GM04503 (cell line): ENCODE results near the gene GABRP.
"Not testable (repeated sequence)": the region's sequence is repeated elsewhere in the genome, so short reads cannot be mapped to it uniquely, and the experiment has no call there.

Experiments used
- DNase-seq: peaks from one replicate; pipeline ENCODE4 v3.0.0-alpha.2; 2012; ENCODE audit warnings: low read depth

Gene GABRP, protein sequence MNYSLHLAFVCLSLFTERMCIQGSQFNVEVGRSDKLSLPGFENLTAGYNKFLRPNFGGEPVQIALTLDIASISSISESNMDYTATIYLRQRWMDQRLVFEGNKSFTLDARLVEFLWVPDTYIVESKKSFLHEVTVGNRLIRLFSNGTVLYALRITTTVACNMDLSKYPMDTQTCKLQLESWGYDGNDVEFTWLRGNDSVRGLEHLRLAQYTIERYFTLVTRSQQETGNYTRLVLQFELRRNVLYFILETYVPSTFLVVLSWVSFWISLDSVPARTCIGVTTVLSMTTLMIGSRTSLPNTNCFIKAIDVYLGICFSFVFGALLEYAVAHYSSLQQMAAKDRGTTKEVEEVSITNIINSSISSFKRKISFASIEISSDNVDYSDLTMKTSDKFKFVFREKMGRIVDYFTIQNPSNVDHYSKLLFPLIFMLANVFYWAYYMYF

GRCh38 chr5:170783498-170784247 lies at the start of gene GABRP:
Gene GABRP (plus strand): TSS chr5:170783725. CDS start chr5:170788616, 4,891 bp downstream.
- no peak for DNase-seq

GRCh38 chr5:170736966-170737365 lies 46.6 kb upstream of the GABRP start:
- no peak for DNase-seq

DNA sequence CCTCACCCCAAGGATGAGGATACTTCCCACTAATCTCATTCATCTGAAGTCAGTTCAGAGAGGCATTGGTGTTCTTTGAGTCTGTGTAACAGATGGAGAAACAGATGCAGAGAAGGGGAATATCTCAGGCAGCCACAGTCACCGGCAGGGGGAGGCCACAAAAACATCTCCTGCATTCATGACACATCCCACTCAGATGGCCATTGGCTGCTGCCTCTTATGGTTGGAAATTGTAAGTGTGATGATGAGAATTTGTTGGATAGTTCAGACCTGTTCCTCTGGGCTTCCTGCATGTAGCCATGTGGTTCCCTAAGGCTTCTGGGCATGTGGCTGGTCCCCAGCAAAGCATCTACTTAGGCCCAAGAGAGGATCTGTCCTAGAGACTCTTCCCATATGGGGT lies 45.9 kb upstream of the GABRP start:
- DNase-seq = no peak

DNA sequence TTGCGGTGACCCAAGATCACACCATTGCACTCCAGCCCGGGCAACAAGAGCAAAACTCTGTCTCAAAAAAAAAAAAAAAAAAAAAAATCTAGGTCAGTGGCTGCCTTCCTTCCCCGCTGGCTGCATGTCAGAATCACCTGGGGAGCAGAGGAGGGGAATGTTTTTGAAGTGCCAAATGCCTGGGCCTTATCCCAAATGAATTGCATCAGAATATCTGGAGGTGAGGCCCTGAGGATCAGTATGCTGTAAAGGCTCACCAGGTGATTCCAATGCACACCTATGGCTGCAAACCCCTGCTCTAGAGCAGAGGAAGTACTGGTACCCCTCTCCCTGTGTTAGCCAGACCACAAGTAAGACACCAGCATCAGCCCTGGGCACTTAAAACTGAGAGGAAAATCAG lies 44.7 kb upstream of the GABRP start:
- DNase-seq = no peak

GRCh38 chr5:170739446-170739845 lies 44.1 kb upstream of the GABRP start:
- DNase-seq = no peak

DNA sequence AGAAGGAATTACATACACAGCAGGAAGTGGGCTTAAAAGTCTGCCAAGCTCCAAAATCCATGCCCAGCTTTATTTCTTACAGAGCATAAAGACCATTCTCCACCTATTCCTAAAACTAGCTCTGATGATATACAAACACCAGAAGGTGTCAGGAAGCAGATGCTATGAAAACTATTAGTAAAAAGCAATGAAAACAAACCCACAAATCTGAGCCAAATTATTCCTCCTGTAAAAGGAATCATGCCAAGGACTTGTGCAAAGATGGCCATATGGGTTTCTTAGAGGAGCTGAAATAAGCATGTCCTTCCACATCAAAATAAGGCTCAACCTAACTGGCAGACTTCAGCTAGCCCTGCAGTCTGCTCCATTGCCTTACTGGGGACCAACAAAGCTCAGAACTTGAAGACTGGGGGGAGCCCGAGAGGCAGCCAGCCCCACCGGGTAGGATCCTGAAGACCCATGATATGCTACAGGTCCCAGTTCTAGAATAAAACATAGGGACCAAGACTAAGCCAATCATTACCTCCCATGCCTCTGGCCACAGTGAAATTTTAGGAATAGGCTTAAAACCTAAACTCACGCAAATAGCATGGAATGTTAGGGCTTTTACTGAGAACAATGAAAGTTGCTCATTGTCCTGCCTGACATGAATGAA lies 42.8 kb upstream of the GABRP start:
- no peak for DNase-seq

DNA sequence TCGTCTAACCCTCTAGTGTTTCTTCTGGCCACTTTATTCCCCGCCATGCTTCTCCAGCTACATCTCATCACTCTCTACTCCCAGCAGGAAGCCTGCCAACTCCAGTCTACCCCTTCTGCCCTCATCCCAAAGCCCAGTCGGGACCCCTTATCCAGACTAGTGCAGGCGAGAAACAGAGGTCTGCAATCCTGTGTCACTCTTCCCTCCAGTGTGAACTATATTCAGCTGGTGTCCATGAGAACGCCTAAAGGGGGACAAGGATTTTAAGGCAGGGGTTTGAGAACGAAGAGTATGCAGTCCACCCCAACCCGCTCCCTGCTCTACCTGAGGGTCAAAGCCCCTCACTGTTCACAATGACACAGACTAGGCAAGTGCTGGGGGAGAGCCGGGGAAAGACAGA lies 41.7 kb upstream of the GABRP start:
- DNase-seq = no peak

GRCh38 chr5:170743876-170744212 lies 39.7 kb upstream of the GABRP start:
- DNase-seq = no peak

DNA sequence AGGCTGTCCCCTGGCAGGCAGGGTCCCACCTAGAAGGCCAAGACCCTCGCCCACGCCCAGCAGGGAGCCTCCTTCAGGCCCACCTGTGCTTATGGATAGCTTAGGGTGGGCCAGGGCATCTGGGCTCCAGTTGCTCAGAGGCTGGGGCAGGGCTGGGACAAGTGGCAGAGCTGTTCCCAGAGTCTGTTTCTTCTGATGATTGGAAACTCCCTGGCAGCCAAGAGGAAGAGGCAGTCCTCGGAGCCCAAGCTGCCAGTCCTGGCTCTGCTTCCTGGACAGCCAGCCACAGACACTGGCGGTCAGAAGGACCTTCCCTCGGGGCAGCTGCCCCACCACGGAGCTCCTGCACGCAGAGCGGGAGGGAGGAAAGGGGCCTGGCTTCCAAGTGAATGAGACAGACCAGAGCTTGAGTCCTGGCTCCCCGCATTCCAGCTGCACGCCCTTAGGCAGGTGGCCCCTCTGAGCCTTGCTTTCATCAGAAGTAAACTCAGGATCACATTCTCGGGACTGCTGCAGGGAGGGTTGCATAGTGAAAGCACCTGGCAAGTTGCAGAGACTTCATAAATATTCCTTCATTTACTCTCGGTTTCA lies 37.9 kb upstream of the GABRP start:
- no peak for DNase-seq

GRCh38 chr5:170746075-170746960 lies 37.2 kb upstream of the GABRP start:
- DNase-seq = no peak

- no peak for DNase-seq
Observed at GRCh38 chr5:170746961-170747340, 36.6 kb upstream of the GABRP start.

GRCh38 chr5:170747357-170747756 lies 36.2 kb upstream of the GABRP start:
- DNase-seq = no peak

DNA sequence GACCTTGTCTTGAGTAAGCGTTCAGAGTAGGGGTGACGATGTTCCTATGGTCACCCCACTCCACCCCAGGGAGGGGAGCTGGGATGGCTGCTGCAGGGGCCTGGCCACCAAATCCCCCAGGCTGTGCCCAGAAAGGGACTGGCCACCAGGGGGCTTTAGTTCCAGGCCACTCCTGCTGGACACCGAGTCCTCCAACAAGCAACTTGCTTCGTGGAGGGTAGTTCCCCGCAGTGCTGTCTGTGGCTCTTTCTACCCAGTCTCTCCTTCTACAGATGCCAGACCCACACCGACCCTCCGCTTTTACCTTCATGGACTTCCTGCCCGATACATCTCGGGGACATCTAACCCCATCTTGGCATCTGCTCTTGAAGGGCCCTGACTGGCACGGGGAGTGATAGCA lies 35.7 kb upstream of the GABRP start:
- no peak for DNase-seq

GRCh38 chr5:170748951-170749471 lies 34.5 kb upstream of the GABRP start:
- no peak for DNase-seq

DNA sequence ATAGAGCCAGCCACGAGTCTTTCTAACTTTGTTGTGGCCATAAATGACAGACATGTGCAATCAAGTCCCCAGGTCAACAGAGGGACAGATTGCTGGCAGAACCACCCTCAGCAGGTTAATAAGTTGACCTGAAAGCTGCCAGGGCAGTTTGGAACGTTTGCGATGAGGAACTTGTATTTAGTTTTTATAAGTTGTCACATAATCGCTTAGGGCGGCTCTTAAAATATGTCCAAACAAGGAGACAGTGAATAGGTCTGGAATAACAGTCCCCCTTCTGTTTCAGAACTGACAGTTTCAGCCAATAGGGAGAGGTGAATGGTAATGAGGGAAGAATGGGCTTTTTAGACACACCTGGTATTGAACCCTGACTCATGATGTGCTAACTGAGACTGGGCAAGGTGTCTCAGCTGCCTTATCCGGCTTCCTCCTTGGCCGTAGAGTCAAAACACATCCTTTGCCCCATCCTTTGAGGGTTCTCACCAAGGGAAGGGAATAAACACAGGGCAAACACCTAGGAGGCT lies 33.6 kb upstream of the GABRP start:
- no peak for DNase-seq

GRCh38 chr5:170750791-170751190 lies 32.7 kb upstream of the GABRP start:
- no peak for DNase-seq

GRCh38 chr5:170751631-170752030 lies 31.9 kb upstream of the GABRP start:
- no peak for DNase-seq

DNA sequence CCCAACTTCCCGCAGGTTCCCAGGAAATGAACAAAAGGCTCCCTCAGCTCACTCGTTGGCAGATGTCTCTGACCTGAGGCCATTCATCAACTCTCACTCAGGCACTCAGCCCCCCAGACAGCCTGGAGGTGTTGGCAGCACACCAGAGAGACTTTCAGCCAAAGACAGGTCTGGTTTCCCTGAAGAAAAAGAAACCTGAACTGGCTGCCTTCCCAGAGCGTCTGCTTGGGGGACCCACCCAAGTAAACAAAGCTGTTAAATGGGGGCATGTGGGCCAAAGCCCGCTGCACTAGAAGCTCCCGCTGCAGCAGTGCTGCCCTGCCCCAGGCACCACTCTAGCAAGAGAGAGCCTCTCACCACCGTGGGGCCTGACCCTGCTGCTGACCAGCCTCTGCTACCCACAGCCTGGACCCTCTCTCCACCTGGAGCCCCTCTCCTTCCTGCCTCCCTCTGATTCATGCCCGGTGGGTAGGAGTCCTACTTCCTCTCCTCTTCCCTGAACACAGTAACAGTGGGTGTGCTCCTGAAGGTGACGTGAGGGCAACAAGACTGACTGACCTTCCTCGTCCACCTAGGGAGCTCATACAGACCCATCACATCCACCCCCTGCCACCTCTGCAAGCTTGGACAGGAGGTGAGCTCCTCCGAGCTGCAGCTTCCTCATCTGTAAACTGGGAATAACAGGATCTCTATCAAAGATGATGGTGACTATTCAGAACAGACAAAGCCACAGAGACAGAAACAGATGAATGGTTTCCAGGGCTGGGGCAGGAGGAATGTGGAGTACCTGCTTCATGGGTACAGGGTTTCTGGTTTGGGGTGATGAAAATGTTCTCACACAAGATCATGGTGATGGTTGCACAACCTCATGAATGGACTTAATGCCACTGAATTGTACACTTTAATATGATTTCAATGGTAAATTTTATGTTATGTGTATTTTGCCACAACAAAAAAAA lies 31.0 kb upstream of the GABRP start:
- no peak for DNase-seq

DNA sequence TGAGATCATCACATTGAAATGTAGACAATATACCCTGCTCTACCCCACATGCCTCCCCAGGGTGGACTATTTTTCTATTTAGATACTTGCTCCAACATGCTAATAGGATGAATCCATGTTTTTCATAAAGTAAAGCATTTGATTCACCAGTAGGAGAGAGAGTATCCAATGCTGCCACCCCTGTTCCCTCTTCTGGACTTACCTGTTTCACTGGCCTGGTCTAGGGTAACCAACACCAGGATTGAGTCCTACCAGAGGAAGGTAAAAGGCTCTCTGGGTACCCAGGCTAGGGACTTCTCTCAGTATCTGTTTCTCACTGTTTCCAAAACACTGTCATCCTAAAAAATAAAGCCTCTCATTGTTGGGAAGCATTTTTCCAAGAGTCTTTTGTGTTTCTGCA lies 30.2 kb upstream of the GABRP start:
- no peak for DNase-seq

- not testable (repeated sequence) for DNase-seq
Observed at GRCh38 chr5:170754508-170754907, 29.0 kb upstream of the GABRP start.
